NB4 (cell line): Measurements from ENCODE around the gene SPINT2.

Experiments used
- MAX ChIP-seq: IDR thresholded peaks from 2 replicates; pipeline ENCODE4 v1.6.1; 2011; ENCODE audit warnings: low read depth, low read length
- POLR2A ChIP-seq: IDR thresholded peaks from 2 replicates; pipeline ENCODE4 v1.6.1; 2011; ENCODE audit warnings: mild to moderate bottlenecking; ENCODE audit not compliant: insufficient read length; ENCODE audit errors: extremely low read depth
- TF ChIP-seq, protein P1 (sequence below): IDR thresholded peaks from one replicate; pipeline ENCODE4 v1.5.1; 2012; ENCODE audit warnings: low read depth, low read length

DNA sequence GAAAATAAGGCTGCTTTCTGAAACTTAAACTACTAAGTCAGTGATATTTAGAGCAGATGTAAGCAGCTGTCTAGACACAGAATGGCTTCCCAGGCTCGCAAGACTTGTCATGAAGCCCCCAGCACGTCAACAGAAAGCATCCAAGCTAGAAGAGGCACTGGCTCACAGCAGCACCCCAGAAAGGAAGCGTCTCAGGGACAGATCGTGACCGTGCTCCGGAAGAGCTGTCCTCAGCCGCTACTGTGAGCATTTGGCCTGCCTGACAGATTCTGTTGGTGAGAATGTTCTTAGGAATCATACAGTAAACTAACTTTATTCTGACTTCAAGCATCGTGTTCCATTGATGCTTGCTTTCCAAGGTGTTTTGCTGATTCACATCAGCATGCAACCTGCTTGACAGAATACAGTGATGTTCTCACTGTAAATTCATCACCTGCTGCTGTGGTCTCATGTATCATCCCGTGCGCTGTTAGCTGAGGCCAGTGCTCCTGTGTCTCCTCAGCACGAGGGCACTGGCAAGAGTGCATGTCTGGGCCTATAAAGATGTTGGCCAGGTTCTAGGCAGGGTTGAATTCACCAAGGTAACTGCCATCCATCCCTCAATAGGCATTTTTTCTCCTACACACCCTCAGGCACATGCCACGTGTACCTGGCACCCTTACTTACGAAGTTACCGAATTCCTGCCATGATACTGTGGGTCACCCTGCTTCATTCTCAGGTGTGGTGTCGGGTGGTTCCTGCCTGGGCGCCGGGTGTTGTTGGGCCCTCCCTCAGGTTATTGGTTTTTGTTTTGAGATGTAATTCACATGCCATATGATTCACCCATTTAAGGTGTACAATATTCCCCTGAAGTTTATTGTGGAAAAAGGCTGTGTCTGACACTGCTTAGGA lies 15.9 kb downstream of the SPINT2 start:
- TF ChIP-seq, protein P1, sequence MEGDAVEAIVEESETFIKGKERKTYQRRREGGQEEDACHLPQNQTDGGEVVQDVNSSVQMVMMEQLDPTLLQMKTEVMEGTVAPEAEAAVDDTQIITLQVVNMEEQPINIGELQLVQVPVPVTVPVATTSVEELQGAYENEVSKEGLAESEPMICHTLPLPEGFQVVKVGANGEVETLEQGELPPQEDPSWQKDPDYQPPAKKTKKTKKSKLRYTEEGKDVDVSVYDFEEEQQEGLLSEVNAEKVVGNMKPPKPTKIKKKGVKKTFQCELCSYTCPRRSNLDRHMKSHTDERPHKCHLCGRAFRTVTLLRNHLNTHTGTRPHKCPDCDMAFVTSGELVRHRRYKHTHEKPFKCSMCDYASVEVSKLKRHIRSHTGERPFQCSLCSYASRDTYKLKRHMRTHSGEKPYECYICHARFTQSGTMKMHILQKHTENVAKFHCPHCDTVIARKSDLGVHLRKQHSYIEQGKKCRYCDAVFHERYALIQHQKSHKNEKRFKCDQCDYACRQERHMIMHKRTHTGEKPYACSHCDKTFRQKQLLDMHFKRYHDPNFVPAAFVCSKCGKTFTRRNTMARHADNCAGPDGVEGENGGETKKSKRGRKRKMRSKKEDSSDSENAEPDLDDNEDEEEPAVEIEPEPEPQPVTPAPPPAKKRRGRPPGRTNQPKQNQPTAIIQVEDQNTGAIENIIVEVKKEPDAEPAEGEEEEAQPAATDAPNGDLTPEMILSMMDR = no peak
- TF ChIP-seq POLR2A (no peak), MAX (no peak)
